Midbrain (tissue), 1 donor: ENCODE results near the gene FBXO47.

Source experiments
- DNase-seq: peaks from one replicate; lab custom pipeline; 2025; lab: John Stamatoyannopoulos, UW

FBXO47 gene

GRCh38 chr17:38903404-38903803 is 63.8 kb downstream of the FBXO47 start:
- no peak for DNase-seq

DNA sequence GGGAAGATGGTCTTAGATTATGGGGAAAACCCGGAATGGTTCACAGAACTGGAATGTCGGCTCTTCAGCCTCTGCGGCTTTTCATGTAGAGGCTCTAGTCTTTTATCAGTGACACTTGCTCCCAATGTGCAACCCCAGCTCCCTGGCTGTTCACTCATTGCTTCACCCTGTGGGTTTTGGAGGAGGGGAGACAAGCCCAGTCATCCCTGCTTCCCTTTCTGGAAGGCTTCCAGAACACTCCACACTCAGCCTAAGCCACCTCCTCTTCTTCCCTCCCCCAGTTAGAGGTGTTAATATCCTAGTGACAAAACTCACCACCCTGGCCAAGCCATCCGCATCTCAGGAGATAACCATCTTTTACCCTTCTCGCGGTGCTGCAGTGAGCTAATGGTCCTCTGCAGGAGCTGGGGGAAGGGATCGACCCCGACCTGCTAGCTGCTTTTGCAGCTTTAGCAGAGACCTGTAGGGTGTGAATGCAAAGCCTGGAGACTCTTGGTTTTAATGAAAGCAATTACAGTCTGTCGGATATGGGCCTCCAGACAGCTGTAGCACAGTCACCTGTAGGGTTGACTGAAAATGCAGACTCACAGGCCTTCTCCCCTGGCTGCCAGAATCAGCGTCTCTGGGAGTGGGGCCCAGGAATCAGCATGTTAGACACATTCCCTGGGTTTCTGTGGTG is 66.1 kb downstream of the FBXO47 start:
- no peak for DNase-seq

DNA sequence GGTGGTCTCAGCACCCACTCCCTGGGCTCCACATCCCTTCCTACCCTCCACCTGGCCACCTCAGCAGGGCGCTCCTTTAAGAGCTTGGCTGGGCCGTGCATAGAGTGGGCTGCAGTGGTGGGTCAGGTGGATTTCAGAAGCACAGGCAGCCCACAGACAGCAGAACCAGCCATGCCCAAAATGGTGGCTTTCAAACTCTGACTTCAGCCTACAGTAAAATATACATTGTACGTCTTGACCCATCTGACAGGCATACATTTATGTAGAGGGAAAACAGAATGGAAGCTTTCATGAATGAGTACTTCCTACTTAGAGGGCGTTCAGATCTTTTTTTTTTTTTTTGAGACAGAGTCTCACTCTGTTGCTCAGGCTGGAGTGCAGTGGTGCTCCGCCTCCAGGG is 67.8 kb downstream of the FBXO47 start:
- no peak for DNase-seq

- no peak for DNase-seq
Observed at GRCh38 chr17:38898812-38899348, 68.3 kb downstream of the FBXO47 start.

DNA sequence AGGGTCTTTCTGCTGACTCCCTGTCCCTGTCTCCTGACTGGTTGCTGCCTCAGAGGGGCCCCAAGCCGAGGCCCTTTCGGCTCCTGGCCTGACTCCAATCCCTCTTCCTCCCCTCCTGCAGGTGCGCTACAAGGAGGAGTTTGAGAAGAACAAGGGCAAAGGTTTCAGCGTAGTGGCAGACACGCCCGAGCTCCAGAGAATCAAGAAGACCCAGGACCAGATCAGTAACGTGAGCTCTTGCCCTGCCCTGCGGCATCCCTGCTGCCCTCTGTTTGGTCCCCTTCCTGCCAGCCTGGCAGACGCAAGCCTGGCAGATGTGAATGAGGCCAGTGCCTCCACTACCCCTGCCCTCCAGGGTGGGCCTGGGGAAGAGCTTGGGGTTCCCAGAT is 68.9 kb downstream of the FBXO47 start:
- DNase-seq = no peak

GRCh38 chr17:38897671-38898290 is 69.4 kb downstream of the FBXO47 start:
- peak; percentile 31 for DNase-seq

DNA sequence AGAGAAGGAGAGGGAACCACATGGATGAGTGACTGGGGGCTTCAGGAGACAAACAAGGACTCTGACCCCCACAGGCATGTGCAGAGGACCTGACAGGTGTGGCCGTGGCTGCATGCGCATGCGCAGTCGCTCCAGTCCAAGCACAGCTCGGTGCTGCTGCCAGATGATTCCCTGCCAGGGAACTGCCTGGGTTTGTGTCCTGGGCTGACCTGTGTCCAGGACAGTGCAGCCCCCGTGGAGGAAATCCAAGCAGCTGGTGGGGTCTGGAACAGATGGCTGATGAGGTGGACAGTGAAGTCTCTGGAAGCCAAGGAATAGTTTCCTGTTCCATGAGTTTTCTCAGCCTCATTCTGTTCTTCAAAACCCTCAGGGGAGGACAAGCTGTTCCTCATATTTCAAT is 70.0 kb downstream of the FBXO47 start:
- DNase-seq = no peak

- no peak for DNase-seq
Observed at GRCh38 chr17:38896346-38896954, 70.8 kb downstream of the FBXO47 start.

DNA sequence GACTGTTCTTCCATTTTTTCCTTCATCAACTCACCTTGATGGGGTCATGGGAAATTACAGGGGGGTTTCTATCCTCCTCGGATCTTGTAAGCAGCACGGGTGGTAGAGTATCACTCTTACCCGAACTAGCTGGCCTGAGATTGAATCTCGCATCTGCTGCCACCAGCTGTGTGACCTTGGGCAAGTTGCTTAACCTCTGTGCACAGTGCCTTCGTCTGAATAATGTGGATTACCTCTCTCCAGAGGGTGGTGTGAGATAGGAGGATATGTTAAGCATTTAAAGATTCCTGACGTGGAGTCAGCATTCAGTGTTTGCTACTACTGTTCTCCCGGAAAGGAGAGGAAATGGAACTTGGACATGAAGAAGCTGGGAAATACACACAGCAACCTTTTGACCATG is 72.9 kb downstream of the FBXO47 start:
- no peak for DNase-seq

- peak; percentile 31 for DNase-seq
Observed at GRCh38 chr17:38893607-38894006, 73.6 kb downstream of the FBXO47 start.

DNA sequence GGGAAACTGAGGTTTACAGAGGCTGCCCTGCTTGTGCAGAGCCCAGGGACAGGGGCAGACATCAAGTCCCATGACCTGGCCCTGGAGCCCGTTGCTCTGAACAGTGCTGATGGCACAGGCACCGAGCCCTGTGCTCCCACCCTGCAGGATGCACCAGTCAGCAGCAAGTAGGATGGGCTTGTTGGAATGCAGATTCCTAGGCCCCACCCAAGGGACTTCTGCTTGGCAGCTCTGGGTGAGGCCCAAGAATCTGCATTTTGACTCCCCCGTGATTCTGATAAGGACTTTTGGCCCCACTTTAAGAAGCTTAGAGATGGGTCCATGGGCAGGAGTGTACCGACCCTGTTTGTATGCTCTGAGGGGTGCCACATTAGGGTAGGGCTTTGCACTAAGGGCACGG is 74.1 kb downstream of the FBXO47 start:
- no peak for DNase-seq

DNA sequence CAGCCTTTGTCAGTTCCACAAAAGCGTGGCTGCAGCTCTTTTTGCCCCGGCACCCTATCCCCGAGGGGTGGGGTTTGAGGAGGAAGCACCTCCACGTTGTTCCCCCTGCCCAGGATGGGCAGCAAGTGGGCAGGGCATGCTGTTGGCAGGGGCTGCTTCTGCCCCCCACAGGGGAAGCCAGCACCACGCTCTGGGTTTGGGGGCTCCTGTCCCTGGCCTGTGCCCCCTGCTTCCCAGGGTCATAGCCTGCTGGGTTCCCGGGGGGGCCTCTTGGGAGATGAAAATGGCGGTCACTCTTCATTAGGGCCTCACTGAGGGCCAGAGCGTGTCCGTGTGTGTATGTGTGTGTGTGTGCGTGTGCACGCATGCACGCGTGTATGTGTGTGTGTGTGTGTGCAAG is 74.6 kb downstream of the FBXO47 start:
- DNase-seq = no peak

DNA sequence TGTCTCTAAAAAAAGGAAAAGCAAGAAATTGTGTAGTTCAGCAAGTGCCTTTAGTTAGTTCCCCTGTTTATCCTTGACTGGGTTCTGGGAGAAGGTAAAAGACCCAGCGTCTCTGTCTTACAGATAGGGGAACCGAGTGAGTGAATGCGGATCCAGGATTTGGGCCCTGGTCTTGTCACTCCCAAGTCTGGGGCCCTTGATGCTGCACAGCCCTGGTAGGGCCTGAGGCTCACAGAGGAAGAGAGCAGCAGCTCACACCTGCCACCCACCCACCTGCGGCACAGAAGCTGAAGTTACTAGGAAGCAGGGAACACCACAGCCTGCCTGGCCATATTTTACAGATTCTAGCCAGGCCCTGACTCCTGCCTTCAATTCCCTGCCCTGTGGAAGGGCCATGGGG is 75.1 kb downstream of the FBXO47 start:
- no peak for DNase-seq

DNA sequence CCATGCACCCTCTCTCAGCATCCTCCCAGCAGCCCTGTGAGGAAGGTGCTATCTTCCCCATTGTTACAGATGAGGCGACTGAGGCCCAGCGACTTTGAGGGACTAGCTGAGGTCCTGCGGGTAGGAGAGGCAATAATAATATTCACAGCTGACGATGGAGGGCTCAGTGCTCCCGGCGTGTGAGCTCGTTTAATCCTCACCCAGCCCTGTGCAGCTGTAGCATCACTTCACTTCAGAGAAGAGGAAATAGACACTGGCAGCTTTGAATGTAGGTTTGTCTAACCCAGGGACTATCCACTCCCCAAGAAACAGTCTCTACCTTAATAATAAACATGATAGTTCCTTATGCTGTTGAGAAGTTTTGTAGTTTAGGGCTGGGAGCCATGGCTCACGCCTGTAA is 75.8 kb downstream of the FBXO47 start:
- no peak for DNase-seq

- no peak for DNase-seq
Observed at GRCh38 chr17:38890410-38890746, 76.8 kb downstream of the FBXO47 start.

DNA sequence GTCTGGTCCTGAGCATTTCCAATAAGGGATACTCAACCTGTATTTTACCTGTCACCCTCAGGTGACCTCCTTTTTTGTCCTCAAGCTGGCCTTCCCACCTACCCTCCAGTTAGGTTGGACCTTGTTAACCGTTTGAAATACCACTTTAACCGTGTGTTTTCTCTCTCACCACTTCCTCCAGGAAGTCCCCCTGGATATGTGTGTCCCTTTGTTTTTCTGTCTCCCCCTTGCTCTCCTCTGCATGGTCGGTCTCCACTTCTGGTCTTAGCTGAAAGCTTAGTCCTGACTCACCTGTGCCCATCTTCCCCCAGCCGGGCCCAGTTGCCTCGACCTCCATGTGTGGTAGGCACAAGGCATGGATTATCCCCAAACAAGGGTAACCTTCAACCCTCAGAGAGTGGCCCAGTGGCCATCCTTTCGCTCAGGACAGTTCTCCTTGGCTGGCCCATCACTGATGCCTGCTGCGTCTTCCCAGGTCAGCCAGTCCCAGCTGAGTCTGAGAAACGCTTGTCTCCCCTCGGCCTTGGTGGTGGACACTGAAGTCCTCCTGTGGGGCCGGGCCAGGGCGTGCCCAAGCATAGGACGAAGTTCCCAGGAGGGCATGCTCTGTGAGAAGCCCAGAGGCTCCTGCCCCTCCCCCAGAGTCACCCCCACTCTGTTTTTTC is 77.3 kb downstream of the FBXO47 start:
- no peak for DNase-seq

DNA sequence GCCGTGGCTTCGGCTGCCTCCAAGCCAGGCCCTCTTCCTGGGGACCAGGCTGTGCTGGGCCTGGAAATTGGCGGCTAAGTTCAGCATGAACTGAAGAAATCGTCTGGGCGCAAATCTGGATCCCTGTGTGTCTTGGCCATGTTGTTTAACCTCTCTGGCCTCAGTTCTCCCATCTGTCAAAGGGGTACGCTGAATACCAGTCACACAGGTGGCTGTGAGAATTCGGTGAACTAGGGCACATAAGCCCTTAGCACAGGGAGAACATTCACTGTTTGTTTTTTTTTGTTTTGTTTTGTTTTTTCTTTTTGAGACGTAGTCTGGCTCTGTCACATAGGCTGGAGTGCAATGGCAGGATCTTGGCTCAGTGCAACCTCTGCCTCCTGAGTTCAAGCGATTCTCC is 78.4 kb downstream of the FBXO47 start:
- no peak for DNase-seq

- DNase-seq = no peak
Observed at GRCh38 chr17:38886643-38887010, 80.6 kb downstream of the FBXO47 start.
